ENCODE data around the gene ARHGAP32.

Gene ARHGAP32

GRCh38 chr11:128926437-128927107 lies 265.6 kb downstream of the ARHGAP32 start:
- H3K27ac ChIP-seq (ENCODE audit: low read depth, low read length) = no peak overlapping the region
- H3F3A ChIP-seq (ENCODE audit: insufficient read depth) = no peaks in the 10 kb centered on the region
- H2AFZ ChIP-seq (ENCODE audit: low read depth, low read length, severe bottlenecking) = no peak overlapping the region
- no peaks in the 10 kb centered on the region for H3K9me2 ChIP-seq (replicated peaks; ENCODE audit: insufficient read depth, low read length)
- TF ChIP-seq EZH2phosphoT487 (conservative IDR thresholded peaks at IDR 0.05; ENCODE audit: low read length) = no peak
- no peak for TF ChIP-seq CTCF (IDR thresholded peaks at IDR 0.05; ENCODE audit: insufficient read depth, low read length, poor library complexity, severe bottlenecking)
- no peak overlapping the region for H3K4me2 ChIP-seq (ENCODE audit: low read depth, low read length, poor library complexity, severe bottlenecking)
- no peak overlapping the region for H3K4me3 ChIP-seq (ENCODE audit: insufficient read depth, low read length, poor library complexity, severe bottlenecking)
- H3K79me2 ChIP-seq (ENCODE audit: insufficient read depth, low read length) = no peaks in the 10 kb centered on the region
- H3K9ac ChIP-seq (ENCODE audit: low read length) = no peak overlapping the region
- no peaks in the 10 kb centered on the region for H3K9me3 ChIP-seq (ENCODE audit: insufficient read depth, low read length)
- no peaks in the 10 kb centered on the region for H3K36me3 ChIP-seq (ENCODE audit: low read length)
- H3K27me3 ChIP-seq (ENCODE audit: low read length) = no peaks in the 10 kb centered on the region
- no peaks in the 10 kb centered on the region for H4K20me1 ChIP-seq (ENCODE audit: low read depth, low read length)

GRCh38 chr11:128926000-128926399 lies 266.1 kb downstream of the ARHGAP32 start:
- Histone ChIP-seq H3K27me3 (ENCODE audit: low read length) (no peaks in the 10 kb centered on the region), H3K36me3 (ENCODE audit: low read length) (no peaks in the 10 kb centered on the region), H3K4me2 (ENCODE audit: low read depth, low read length, poor library complexity, severe bottlenecking) (no peak overlapping the region), H4K20me1 (ENCODE audit: low read depth, low read length) (no peaks in the 10 kb centered on the region), H3K9me3 (ENCODE audit: insufficient read depth, low read length) (no peaks in the 10 kb centered on the region), H3F3A (ENCODE audit: insufficient read depth) (no peaks in the 10 kb centered on the region), H2AFZ (ENCODE audit: low read depth, low read length, severe bottlenecking) (no peak overlapping the region), H3K9ac (ENCODE audit: low read length) (no peak overlapping the region), H3K27ac (ENCODE audit: low read depth, low read length) (no peak overlapping the region), H3K79me2 (ENCODE audit: insufficient read depth, low read length) (no peaks in the 10 kb centered on the region), H3K4me3 (ENCODE audit: insufficient read depth, low read length, poor library complexity, severe bottlenecking) (no peak overlapping the region), H3K9me2 (replicated peaks; ENCODE audit: insufficient read depth, low read length) (no peaks in the 10 kb centered on the region)
- TF ChIP-seq CTCF (IDR thresholded peaks at IDR 0.05; ENCODE audit: insufficient read depth, low read length, poor library complexity, severe bottlenecking) = no peak
- TF ChIP-seq EZH2phosphoT487 (conservative IDR thresholded peaks at IDR 0.05; ENCODE audit: low read length) = no peak

GRCh38 chr11:128925250-128925600 lies 266.9 kb downstream of the ARHGAP32 start:
- H3K4me3 ChIP-seq (ENCODE audit: insufficient read depth, low read length, poor library complexity, severe bottlenecking) = no peak overlapping the region
- no peak for TF ChIP-seq CTCF (IDR thresholded peaks at IDR 0.05; ENCODE audit: insufficient read depth, low read length, poor library complexity, severe bottlenecking)
- TF ChIP-seq EZH2phosphoT487 (conservative IDR thresholded peaks at IDR 0.05; ENCODE audit: low read length) = no peak
- H2AFZ ChIP-seq (ENCODE audit: low read depth, low read length, severe bottlenecking) = no peak overlapping the region
- H3K27ac ChIP-seq (ENCODE audit: low read depth, low read length) = no peak overlapping the region
- no peaks in the 10 kb centered on the region for H3K27me3 ChIP-seq (ENCODE audit: low read length)
- no peak overlapping the region for H3K4me2 ChIP-seq (ENCODE audit: low read depth, low read length, poor library complexity, severe bottlenecking)
- H3K9me3 ChIP-seq (ENCODE audit: insufficient read depth, low read length) = no peaks in the 10 kb centered on the region
- no peak overlapping the region for H3K9ac ChIP-seq (ENCODE audit: low read length)
- no peaks in the 10 kb centered on the region for H3K79me2 ChIP-seq (ENCODE audit: insufficient read depth, low read length)
- no peaks in the 10 kb centered on the region for H3K36me3 ChIP-seq (ENCODE audit: low read length)
- H3K9me2 ChIP-seq (replicated peaks; ENCODE audit: insufficient read depth, low read length) = no peaks in the 10 kb centered on the region
- no peaks in the 10 kb centered on the region for H4K20me1 ChIP-seq (ENCODE audit: low read depth, low read length)
- H3F3A ChIP-seq (ENCODE audit: insufficient read depth) = no peaks in the 10 kb centered on the region
